ENCODE measurements around the gene CRABP2.

The CRABP2 gene

GRCh38 chr1:156668801-156669637 lies 36.4 kb downstream of the CRABP2 start:
- no peak for DNase-seq (ENCODE audit: low read depth in 2 of 2)

DNA sequence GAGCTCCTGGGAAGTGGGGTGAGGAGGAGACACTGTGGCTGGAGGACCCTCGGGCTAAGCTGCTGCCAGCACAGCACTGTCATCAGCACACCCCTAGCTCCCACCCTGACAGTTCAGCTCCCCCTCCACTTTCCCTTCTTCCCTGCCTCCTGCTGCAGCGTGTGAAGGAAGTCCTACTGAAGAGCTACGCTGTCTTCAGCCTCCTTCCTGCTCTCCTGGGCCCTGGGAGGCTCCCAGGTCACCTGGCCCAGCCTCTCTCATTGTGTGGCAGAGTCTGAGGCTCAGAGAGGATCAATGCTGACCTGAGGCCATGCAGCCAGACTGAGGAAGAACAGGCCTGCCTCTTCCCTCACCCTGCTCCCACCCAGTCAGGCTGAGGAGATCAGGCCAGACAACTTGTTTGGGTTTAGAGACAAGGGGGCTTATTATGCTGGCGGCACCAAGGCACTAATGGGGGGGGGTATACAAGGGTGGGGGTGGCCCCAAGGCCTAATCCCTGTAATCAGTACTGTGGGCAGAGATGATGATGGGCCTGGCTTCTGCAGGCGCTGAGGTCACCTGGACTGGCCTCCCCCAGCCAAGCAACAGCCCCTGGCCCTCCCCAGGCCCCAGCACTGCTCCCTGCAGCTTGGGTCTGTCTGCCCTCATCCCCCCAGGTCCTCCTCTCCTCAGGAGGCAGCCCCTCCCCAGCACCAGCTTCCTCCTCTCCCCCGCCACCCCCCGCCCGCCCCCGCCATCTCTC lies 37.2 kb downstream of the CRABP2 start:
- DNase-seq (ENCODE audit: low read depth in 2 of 2) = no peak

DNA sequence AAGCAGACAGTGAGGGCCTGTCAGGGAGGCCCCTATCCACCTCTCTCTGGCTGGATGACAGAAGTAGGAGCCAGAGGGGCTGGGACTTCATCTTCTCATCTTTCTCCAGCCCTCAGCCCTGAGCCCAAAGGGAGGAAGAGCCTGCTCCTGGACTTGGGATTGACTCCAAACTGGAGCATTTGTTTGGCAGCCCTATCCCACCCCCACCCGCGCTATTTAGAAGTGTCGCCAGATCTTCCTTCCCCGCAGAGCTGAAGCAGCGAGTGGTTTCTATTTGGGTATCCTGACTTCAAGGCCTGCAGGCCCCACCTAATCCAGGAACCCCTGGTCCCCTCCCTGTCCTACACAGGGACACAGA lies 37.8 kb downstream of the CRABP2 start:
- no peak for DNase-seq (ENCODE audit: low read depth in 2 of 2)

GRCh38 chr1:156666862-156667609 lies 38.3 kb downstream of the CRABP2 start:
- DNase-seq (ENCODE audit: low read depth in 2 of 2) = no peak

DNA sequence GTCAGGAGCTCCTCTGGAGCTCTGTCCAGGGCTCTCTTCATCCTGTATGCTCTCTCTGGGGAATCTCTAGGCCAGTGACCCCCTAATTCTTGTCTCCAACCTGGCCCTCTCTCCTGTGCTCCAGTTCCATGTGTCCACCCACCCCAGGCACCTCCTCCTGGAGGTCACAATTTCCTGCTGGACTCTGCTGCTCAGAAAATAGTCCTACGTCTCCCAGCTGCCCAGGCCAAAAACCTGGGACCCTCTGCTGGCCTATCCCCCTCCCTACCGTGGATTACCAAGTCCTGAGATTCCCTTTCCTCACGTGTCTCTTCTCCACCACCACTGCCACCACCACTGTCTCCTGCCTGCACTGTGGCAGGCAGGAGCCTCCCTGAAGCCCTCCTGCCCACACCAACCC lies 39.8 kb downstream of the CRABP2 start:
- DNase-seq (ENCODE audit: low read depth in 2 of 2) = no peak

DNA sequence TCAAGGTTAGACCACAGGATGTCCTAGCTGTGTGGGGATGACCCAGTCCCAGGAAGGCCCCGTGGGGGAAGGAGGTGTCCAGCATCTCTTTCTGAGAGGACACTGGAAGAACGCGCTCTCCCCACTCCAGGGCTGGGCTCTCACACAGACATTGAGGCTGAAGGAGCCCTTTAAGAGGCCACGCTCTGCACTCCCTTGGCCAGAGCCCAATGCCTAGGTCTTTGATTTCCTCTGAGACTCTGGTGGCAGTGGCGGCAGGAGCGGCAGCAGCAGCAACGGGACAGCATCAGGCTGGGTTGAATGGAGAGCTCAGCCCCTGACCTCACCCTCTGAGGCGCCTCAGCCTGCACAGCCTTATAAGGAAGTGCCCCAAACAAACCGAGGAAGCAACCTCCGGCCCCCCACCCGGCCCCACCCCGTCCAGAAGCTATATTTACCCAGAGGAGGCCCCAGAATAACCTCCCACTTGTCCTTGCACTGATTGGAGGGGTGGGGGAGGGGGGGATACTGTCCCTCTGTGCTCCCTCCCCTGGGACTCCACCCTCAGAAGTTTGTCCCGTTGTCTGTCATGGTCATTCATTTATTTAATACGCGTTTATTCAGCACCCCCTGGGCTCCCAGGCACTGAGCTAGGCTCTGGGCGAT lies 40.5 kb downstream of the CRABP2 start:
- DNase-seq (ENCODE audit: low read depth in 2 of 2) = no peak

GRCh38 chr1:156664046-156664766 lies 41.2 kb downstream of the CRABP2 start:
- no peak for DNase-seq (ENCODE audit: low read depth in 2 of 2)

DNA sequence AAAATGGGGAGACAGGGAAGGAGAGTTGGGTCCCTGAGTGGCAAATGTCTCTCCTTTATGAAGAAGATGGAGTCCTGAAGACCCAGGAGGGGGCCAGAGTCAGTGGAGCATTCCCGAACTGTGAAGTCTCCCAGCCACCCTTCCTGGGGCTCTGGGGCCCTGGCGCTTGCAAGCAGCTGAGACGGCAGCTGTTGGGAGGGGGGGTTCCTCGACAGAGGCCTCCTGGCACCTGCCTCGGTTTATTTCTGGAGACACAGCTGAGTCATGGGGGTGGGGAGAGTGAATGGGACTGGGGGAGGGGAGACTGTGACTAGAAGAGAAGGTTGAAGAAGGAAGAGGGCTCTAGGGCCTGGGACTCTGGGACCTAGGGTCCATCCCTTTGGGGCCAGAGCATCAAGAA lies 42.2 kb downstream of the CRABP2 start:
- DNase-seq (ENCODE audit: low read depth in 2 of 2) = no peak

- no peak for DNase-seq (ENCODE audit: low read depth in 2 of 2)
Measured at GRCh38 chr1:156662800-156663055, 42.7 kb downstream of the CRABP2 start.

GRCh38 chr1:156662005-156662799 lies 43.2 kb downstream of the CRABP2 start:
- DNase-seq (ENCODE audit: low read depth in 2 of 2) = no peak

DNA sequence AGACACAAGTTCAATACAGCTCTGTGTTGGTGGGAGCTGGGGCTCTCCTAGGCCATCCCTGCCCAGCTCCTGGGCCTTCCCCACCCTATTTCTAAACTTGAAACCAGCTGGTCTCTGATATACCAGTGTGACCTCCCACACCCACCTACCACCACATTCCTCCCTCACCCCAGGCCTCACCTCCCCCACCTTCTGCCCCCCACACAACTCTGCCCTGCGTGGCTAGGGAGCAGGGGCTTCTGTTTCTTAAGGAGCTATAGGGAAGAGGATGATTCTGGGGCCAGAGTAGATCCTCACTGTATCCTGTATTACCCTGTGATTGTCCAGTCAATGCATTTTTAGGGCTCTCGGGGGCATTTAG lies 44.7 kb downstream of the CRABP2 start:
- no peak for DNase-seq (ENCODE audit: low read depth in 2 of 2)

DNA sequence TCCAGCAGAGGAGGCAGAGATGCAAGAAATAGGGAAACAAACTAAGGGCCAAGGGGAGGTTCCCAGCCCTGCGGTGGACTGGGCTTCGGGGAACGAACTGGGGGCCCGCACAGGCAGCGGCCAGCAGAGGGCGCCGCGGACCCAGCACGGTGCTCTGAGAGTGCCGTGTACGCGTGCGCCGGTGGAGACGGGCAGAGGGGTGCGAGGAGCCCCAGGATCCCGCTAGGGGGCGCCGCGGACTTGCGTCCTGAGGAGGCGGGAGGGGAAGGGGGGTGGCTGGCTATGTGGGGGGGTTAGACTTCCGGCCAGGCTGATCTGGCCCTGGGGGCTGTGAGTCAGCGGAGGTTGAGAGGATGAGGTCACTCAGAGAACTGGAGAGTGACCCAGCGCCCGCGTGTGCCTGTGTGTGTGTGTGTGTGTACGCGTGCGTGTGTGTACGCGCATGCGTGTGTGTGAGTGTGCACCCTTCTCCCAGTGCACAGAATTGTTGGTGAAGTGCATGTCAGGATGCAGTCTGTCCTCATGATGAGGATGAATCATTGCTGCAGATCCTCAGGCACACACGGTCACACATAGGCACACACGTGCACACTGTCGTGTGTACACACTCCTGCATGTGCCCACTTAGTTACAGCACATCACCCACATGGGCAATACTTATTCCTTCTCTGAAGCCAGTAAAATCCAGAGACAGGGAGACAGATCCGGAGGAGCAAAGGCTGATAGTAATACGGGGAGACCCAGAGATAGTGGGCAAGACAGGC lies 45.2 kb downstream of the CRABP2 start:
- DNase-seq (ENCODE audit: low read depth in 2 of 2) = peak; percentile 94 to 97

DNA sequence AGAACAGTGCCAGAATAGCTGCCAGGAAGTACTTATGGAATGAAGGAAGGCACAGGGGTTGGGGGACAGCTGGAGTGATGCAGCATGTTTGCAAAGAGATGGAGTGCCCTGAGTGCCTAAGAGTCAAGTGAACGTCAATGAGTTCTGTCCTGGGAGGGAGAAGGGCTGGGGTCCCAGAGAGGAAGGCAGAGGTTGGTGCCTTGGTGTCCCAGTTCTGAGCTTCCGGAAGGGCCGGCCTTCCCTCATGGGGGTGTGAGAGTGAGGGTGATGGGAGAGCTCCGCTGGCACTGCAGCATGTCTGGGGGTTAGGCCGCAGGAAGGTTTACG lies 45.8 kb downstream of the CRABP2 start:
- no peak for DNase-seq (ENCODE audit: low read depth in 2 of 2)

DNA sequence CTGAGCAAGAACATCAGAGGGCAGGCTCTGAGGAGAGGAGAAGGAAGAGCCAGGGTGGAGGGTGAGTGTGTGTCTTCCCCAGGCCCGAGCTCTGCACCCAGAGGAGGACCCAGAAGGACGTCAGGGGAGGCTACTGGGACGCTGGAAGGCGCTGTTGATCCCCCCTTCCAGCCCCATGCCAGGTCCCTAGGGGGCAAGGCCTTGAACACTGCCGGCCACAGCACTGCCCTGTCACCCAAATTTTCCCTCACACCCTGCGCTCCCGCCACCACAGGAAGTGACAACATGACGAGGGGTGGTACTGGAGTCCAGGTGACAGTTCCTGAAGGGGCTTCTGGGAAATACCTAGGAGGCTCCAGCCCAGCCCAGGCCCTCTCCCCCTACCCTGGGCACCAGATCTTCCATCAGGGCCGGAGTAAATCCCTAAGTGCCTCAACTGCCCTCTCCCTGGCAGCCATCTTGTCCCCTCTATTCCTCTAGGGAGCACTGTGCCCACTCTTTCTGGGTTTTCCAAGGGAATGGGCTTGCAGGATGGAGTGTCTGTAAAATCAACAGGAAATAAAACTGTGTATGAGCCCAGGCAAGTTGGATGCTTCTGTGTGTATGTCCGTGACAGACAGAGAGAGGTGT lies 46.3 kb downstream of the CRABP2 start:
- DNase-seq (ENCODE audit: low read depth in 2 of 2) = no peak

DNA sequence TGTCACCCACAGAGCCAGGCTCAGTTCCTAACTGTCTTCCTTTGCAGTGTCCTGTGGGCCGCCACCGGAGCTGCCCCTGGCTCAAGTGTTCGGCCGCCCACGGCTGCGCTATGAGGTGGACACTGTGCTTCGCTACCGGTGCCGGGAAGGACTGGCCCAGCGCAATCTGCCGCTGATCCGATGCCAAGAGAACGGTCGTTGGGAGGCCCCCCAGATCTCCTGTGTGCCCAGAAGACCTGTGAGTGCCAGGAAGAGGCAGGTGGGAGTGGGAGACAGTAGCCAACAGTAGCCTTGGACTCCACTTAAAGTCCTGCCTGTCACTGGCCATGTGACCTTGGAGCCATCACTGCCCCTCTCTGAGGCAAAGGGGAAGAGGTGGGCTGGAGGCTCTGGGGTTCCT lies 46.9 kb downstream of the CRABP2 start:
- no peak for DNase-seq (ENCODE audit: low read depth in 2 of 2)

GRCh38 chr1:156657741-156658319 lies 47.6 kb downstream of the CRABP2 start:
- DNase-seq (ENCODE audit: low read depth in 2 of 2) = no peak

DNA sequence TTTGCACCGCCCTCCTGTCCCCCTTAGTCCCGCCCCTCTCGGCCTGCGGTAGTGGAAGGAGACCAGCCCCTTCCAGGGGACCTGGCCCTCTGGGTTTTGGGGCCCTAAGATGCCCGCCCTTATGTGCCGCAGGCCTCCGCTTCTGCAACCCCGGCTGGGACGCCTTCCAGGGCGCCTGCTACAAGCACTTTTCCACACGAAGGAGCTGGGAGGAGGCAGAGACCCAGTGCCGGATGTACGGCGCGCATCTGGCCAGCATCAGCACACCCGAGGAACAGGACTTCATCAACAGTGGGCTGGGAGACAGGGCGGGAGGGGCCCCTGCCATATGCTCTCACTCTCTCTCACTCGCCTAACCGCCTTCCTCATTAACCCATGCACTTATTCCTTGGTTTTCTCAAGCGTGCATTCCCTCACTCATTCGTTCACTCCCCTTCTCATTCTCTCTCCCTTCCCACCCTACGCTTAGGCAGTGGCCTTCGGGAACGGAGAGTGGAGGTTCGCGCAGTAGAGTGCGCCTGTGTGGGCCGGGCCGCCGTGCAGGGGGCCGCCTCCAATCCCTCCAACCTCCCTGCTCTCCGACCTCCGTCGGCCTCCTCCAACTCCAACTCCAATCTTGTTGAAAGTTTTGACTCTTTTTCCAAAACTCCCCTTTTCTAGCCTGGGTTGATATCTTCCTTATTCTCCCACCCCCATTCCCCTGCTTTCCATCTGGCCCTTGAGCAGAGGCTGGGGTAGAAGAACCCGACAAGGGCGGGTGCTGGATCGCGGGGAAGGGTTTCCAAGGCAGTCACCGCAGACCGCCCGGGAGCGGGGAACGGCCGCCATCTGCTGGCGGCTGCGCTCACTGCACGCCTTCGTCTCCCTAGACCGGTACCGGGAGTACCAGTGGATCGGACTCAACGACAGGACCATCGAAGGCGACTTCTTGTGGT lies 48.3 kb downstream of the CRABP2 start:
- DNase-seq (ENCODE audit: low read depth in 2 of 2) = peak; percentile 66 to 71

GRCh38 chr1:156655904-156656516 lies 49.4 kb downstream of the CRABP2 start:
- DNase-seq (ENCODE audit: low read depth in 2 of 2) = no peak

Measured in stimulated activated CD8-positive, alpha-beta memory T cell treated with anti-CD3 and anti-CD28 coated beads, Interleukin-2, amount 100 ng/mL, for 48 hours (primary cell).